ENCODE results near the gene DEK. TPM values are rescaled to one million over a fixed set of nuclear protein-coding genes. Genes with fewer than 3 reads are reported as not detected.
A peak's percentile ranks its signal among the peaks of the same experiment; 100 is the strongest.

The DEK gene
- total and polyA plus RNA-seq, 7 donors, result 64.9 to 236 (median 181) TPM

DNA sequence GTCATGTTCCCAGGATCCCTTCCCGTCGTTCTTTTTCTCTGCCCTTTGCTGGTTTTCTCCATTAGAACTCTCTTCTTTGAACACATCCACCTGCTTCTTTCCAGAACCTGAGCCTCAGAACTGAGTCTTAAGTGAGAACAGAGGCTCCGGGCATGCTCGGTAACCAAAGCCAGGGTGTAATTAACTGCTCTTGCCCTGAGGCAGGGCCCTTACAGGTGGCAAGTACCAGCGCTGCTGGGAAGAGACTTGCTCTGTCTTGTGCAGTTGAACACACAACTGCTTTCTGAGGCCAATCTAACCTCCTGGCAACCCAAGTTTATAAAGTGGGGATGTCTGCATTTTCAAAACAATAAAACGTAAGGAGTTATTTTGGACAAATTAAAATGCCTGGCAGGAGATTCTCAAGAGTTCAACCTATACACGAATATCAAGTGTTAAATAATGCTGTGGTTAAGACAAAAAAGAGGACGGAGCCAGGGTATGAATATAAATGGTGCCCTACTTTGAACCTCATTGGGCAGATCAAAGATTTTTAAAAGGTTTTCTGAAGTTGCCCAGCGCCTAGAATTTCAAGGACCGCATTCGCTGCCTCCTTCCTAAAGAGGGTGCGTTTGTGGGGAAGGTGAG lies 12.4 kb upstream of the DEK start:
- no peak for DNase-seq
- no peak overlapping the region for H3K27ac ChIP-seq
- no peaks in the 10 kb centered on the region for H3K9me3 ChIP-seq
- TF ChIP-seq POLR2AphosphoS5 (IDR thresholded peaks at IDR 0.05) (no peak), POLR2A (IDR thresholded peaks at IDR 0.05) (no peak), EP300 (IDR thresholded peaks at IDR 0.05) (no peak)
- TF ChIP-seq, protein P1, sequence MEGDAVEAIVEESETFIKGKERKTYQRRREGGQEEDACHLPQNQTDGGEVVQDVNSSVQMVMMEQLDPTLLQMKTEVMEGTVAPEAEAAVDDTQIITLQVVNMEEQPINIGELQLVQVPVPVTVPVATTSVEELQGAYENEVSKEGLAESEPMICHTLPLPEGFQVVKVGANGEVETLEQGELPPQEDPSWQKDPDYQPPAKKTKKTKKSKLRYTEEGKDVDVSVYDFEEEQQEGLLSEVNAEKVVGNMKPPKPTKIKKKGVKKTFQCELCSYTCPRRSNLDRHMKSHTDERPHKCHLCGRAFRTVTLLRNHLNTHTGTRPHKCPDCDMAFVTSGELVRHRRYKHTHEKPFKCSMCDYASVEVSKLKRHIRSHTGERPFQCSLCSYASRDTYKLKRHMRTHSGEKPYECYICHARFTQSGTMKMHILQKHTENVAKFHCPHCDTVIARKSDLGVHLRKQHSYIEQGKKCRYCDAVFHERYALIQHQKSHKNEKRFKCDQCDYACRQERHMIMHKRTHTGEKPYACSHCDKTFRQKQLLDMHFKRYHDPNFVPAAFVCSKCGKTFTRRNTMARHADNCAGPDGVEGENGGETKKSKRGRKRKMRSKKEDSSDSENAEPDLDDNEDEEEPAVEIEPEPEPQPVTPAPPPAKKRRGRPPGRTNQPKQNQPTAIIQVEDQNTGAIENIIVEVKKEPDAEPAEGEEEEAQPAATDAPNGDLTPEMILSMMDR (IDR thresholded peaks at IDR 0.05), result no peak
- 20 to 23% methylated on average over 12 of the region's 12 CpGs for WGBS, 2 donors
- no peaks in the 10 kb centered on the region for H3K36me3 ChIP-seq
- H3K4me1 ChIP-seq, result peaks cover 0 to 13% (median 10%) of the 10 kb centered on the region in 4 donors
- peaks cover 11 to 42% (median 33%) of the 10 kb centered on the region in 3 donors for H3K27me3 ChIP-seq
- intact Hi-C loops (cut with DNase I), result no loop called here
- peak overlapping the region in 3 of 4 donors; percentile 3 to 45 (median 44) for H3K4me3 ChIP-seq

GRCh38 chr6:18270216-18270615 lies 5.9 kb upstream of the DEK start:
- no peak overlapping the region for H3K4me3 ChIP-seq
- intact Hi-C loops (cut with DNase I), result no loop called here

GRCh38 chr6:18269717-18270116 lies 5.4 kb upstream of the DEK start:
- Histone ChIP-seq H3K4me1 (peaks cover 0 to 4% (median 0%) of the 10 kb centered on the region in 4 donors), H3K27me3 (no peaks in the 10 kb centered on the region), H3K9me3 (no peaks in the 10 kb centered on the region), H3K27ac (no peak overlapping the region), H3K36me3 (no peaks in the 10 kb centered on the region), H3K4me3 (no peak overlapping the region)
- 68 to 71% methylated on average over 10 of the region's 10 CpGs for WGBS, 2 donors
- TF ChIP-seq, protein P1 (IDR thresholded peaks at IDR 0.05), result no peak
- TF ChIP-seq POLR2AphosphoS5 (IDR thresholded peaks at IDR 0.05) (no peak), EP300 (IDR thresholded peaks at IDR 0.05) (no peak), POLR2A (IDR thresholded peaks at IDR 0.05) (no peak)
- intact Hi-C loops (cut with DNase I), result no loop called here
- no peak for DNase-seq

More at GRCh38 chr6:18270216-18270615, 5.9 kb upstream of the DEK start:
- no peaks in the 10 kb centered on the region for H3K9me3 ChIP-seq
- H3K27me3 ChIP-seq, result peaks cover 0 to 3% (median 0%) of the 10 kb centered on the region in 3 donors
- no peak overlapping the region for H3K27ac ChIP-seq
- TF ChIP-seq POLR2AphosphoS5 (IDR thresholded peaks at IDR 0.05), result no peak
- TF ChIP-seq, protein P1 (IDR thresholded peaks at IDR 0.05), result no peak
- TF ChIP-seq POLR2A (IDR thresholded peaks at IDR 0.05), result no peak
- no peak for TF ChIP-seq EP300 (IDR thresholded peaks at IDR 0.05)
- H3K4me1 ChIP-seq, result peaks cover 0 to 2% (median 0%) of the 10 kb centered on the region in 4 donors
- WGBS, 2 donors, result 95 to 96% methylated on average over 4 of the region's 4 CpGs
- H3K36me3 ChIP-seq, result no peaks in the 10 kb centered on the region
- DNase-seq, result no peak

DNA sequence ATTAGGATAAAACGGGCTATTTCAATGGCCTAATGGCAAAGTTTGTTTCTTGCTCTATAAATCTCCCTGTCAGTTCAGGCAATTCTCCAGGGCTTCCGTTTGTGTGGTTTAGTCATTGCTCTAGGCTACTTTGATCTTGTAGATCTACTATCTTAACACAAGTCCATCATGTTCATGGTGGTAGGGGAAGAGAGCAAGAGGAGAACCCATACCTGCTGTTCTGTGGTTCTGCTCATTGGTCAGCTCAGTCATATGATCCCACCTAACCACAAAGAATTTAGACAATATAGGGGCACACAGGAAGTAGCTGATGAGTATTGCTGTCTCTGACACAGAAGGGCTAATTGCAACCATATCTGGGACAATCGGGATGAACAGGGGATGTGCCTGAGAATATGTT lies 4.9 kb upstream of the DEK start:
- no peak for DNase-seq
- 21 to 28% methylated on average over 3 of the region's 3 CpGs for WGBS, 2 donors
- Histone ChIP-seq H3K27me3 (no peaks in the 10 kb centered on the region), H3K36me3 (no peaks in the 10 kb centered on the region), H3K4me3 (no peak overlapping the region), H3K9me3 (no peaks in the 10 kb centered on the region), H3K27ac (no peak overlapping the region), H3K4me1 (peaks cover 0 to 4% (median 0%) of the 10 kb centered on the region in 4 donors)
- intact Hi-C loops (cut with DNase I), result no loop called here
- TF ChIP-seq POLR2A (IDR thresholded peaks at IDR 0.05) (no peak), EP300 (IDR thresholded peaks at IDR 0.05) (no peak), POLR2AphosphoS5 (IDR thresholded peaks at IDR 0.05) (no peak)
- TF ChIP-seq, protein P1 (IDR thresholded peaks at IDR 0.05), result no peak
